GM12878 (cell line): ENCODE results near the gene BEST2. TPM values are rescaled to one million over a fixed set of nuclear protein-coding genes. Genes with fewer than 3 reads are reported as not detected.

ENCODE experiments used
- ATAC-seq: fragments of 200-7000 bp; cut with Tn5 transposase; 3 replicates; pipeline ENCODE4 v1.9.1; 2020; ENCODE audit warnings: mild to moderate bottlenecking, moderate library complexity
- BruUV-seq: library from RNA; stranded (reverse); fragments of 400-500 nt; replicated peaks from 2 replicates; lab custom pipeline; 2021; lab: Mats Ljungman, UMichigan
- CTCF ChIA-PET: fragments of 300-600 bp; sonication (Branson Sonifier 250); formaldehyde crosslinking; extraction: SDS; loops from one replicate; lab custom pipeline; 2021; ENCODE audit warnings: inconsistent platforms; lab: Yijun Ruan, JAX
- POLR2A ChIA-PET: fragments of 350-600 bp; formaldehyde crosslinking; extraction: SDS; loops from one replicate; lab custom pipeline; 2021; ENCODE audit warnings: inconsistent platforms; lab: Charles Lee
- RAD21 ChIA-PET: fragments of 300-600 bp; sonication (Branson Sonifier 250); formaldehyde crosslinking; loops from one replicate; lab custom pipeline; 2023; ENCODE audit warnings: antibody characterized with exemption; ENCODE audit not compliant: unreplicated experiment; lab: Charles Lee
- SMC1A ChIA-PET: fragments of 300-600 bp; sonication (Branson Sonifier 250); formaldehyde crosslinking; loops from one replicate; lab custom pipeline; 2023; ENCODE audit not compliant: unreplicated experiment, uncharacterized antibody; lab: Charles Lee
- DNase-seq: peaks from one replicate; pipeline ENCODE4 v3.0.0-alpha.2; 2011; ENCODE audit warnings: low read depth, low spot score
- FAIRE-seq: peaks from 3 replicates; lab custom pipeline; 2011; peaks lifted over from hg19 to GRCh38; lab: Jason Lieb, UNC
- H2AFZ ChIP-seq: 2 replicates; pipeline ENCODE4 v1.6.0; 2011; ENCODE audit warnings: low read depth, low read length, control low read depth; ENCODE audit not compliant: control insufficient read depth
- H3K27ac ChIP-seq: 2 replicates; pipeline ENCODE4 v1.5.1; 2011; ENCODE audit warnings: control low read depth; ENCODE audit not compliant: control insufficient read depth, insufficient read depth
- H3K27me3 ChIP-seq, 2 experiments: replicated peaks in 1 of 2; 2 replicates each; pipeline versions ENCODE4 v1.6.0 to v1.6.1; 2011; ENCODE audit warnings: low read length in 1 of 2; ENCODE audit not compliant: control insufficient read depth in 2 of 2, insufficient read depth in 2 of 2
- H3K36me3 ChIP-seq, 2 experiments: 2 replicates each; pipeline ENCODE4 v1.5.1; 2011; ENCODE audit warnings: low read length in 1 of 2; ENCODE audit not compliant: control insufficient read depth in 2 of 2, insufficient read depth in 2 of 2
- H3K4me1 ChIP-seq: 2 replicates; pipeline ENCODE4 v1.6.1; 2011; ENCODE audit warnings: mild to moderate bottlenecking, low read length, moderate library complexity, mixed read lengths; ENCODE audit not compliant: control insufficient read depth, insufficient read depth
- H3K4me2 ChIP-seq: 2 replicates; pipeline ENCODE4 v1.6.0; 2011; ENCODE audit warnings: control low read depth; ENCODE audit not compliant: control insufficient read depth, insufficient read depth
- H3K4me3 ChIP-seq: fragments of 200-600 bp; sonication (generic); 2 replicates; pipeline ENCODE4 v1.5.1; 2016
- H3K79me2 ChIP-seq: 2 replicates; pipeline ENCODE4 v1.6.0; 2011; ENCODE audit warnings: low read length; ENCODE audit not compliant: control insufficient read depth, insufficient read depth
- H3K9ac ChIP-seq: 2 replicates; pipeline ENCODE4 v1.8.0; 2011; ENCODE audit warnings: low read length, control low read depth, mixed read lengths; ENCODE audit not compliant: control insufficient read depth, insufficient read depth
- H3K9me3 ChIP-seq: replicated peaks from 3 replicates; pipeline ENCODE4 v1.5.1; 2011; ENCODE audit warnings: mild to moderate bottlenecking, low read length; ENCODE audit not compliant: control insufficient read depth, insufficient read depth
- H4K20me1 ChIP-seq: 2 replicates; pipeline ENCODE4 v1.6.0; 2011; ENCODE audit not compliant: control insufficient read depth, insufficient read depth
- ATF2 ChIP-seq: IDR thresholded peaks from 2 replicates; pipeline ENCODE4 v1.6.1; 2012; ENCODE audit warnings: low read length, inconsistent platforms
- ATF7 ChIP-seq: fragments of 450-650 bp; IDR thresholded peaks from 2 replicates; pipeline ENCODE4 v1.6.1; 2016; ENCODE audit warnings: low read depth, mild to moderate bottlenecking
- CREM ChIP-seq: IDR thresholded peaks from 2 replicates; pipeline ENCODE4 v1.6.1; 2014; ENCODE audit warnings: antibody characterized with exemption, low read depth
- ETV6 ChIP-seq, 2 experiments: fragments of 450-650 bp in 1 of 2; IDR thresholded peaks in 1 of 2; conservative IDR thresholded peaks in 1 of 2; 2 replicates each; pipeline ENCODE4 v1.6.1; 2014; ENCODE audit warnings: antibody characterized with exemption in 1 of 2, borderline replicate concordance in 1 of 2, low read depth in 1 of 2, mild to moderate bottlenecking in 1 of 2, moderate library complexity in 1 of 2
- HDAC2 ChIP-seq: fragments of 200-600 bp; sonication (generic); IDR thresholded peaks from 2 replicates; pipeline ENCODE4 v1.6.1; 2017
- IRF3 ChIP-seq: fragments of 450-650 bp; IDR thresholded peaks from 2 replicates; pipeline ENCODE4 v1.6.1; 2014; ENCODE audit warnings: mild to moderate bottlenecking
- KDM1A ChIP-seq: fragments of 200-600 bp; sonication (generic); IDR thresholded peaks from 2 replicates; pipeline ENCODE4 v1.6.1; 2016; ENCODE audit warnings: borderline replicate concordance
- KLF5 ChIP-seq: fragments of 450-650 bp; IDR thresholded peaks from 2 replicates; pipeline ENCODE4 v1.6.1; 2014; ENCODE audit warnings: mild to moderate bottlenecking; ENCODE audit not compliant: partially characterized antibody
- LARP7 ChIP-seq: fragments of 450-650 bp; IDR thresholded peaks from 2 replicates; pipeline ENCODE4 v1.6.1; 2017; ENCODE audit warnings: mild to moderate bottlenecking
- NBN ChIP-seq: fragments of 450-650 bp; IDR thresholded peaks from 2 replicates; pipeline ENCODE4 v1.6.1; 2016
- PAX8 ChIP-seq: fragments of 450-650 bp; IDR thresholded peaks from 2 replicates; pipeline ENCODE4 v1.6.1; 2017; ENCODE audit warnings: mild to moderate bottlenecking, moderate library complexity
- PKNOX1 ChIP-seq: fragments of 450-650 bp; IDR thresholded peaks from 2 replicates; pipeline ENCODE4 v1.6.1; 2016; ENCODE audit warnings: mild to moderate bottlenecking
- RELB ChIP-seq: fragments of 450-650 bp; IDR thresholded peaks from 2 replicates; pipeline ENCODE4 v1.6.1; 2017; ENCODE audit warnings: low read depth, mild to moderate bottlenecking, moderate library complexity
- SMARCA5 ChIP-seq: fragments of 450-650 bp; IDR thresholded peaks from 2 replicates; pipeline ENCODE4 v1.6.1; 2017; ENCODE audit warnings: mild to moderate bottlenecking
- SUZ12 ChIP-seq: fragments of 200-600 bp; sonication (generic); IDR thresholded peaks from one replicate; pipeline ENCODE4 v1.6.1; 2018; ENCODE audit warnings: antibody characterized with exemption, mild to moderate bottlenecking; ENCODE audit not compliant: unreplicated experiment
- USF1 ChIP-seq: IDR thresholded peaks from 2 replicates; pipeline ENCODE4 v1.6.1; 2011; ENCODE audit warnings: borderline replicate concordance, low read depth, mild to moderate bottlenecking, moderate library complexity, mixed read lengths, low read length; ENCODE audit not compliant: insufficient read depth; ENCODE audit errors: extremely low read length
- ZSCAN29 ChIP-seq: fragments of 450-650 bp; IDR thresholded peaks from 2 replicates; pipeline ENCODE4 v1.6.1; 2017; ENCODE audit warnings: mild to moderate bottlenecking, moderate library complexity
- WGBS: methylation state at CpG from one replicate; pipeline ENCODE4 v1.1.6; 2016; ENCODE audit warnings: low lambda C conversion rate; ENCODE audit not compliant: insufficient replicate concordance, insufficient coverage; ENCODE audit errors: missing lambda C conversion rate; 5-methylcytosine and 5-hydroxymethylcytosine counted together
- in situ Hi-C: fragments of 300-500 bp; cut with MboI; formaldehyde crosslinking; loops from 9 replicates; pipeline ENCODE4 v1.14.3; 2018; ENCODE audit warnings: mixed read lengths
- intact Hi-C: fragments of 100-400 bp; cut with micrococcal nuclease; formaldehyde crosslinking; loops from one replicate; pipeline ENCODE4 v1.14.2; 2022; ENCODE audit not compliant: unreplicated experiment
- polyA plus RNA-seq, 11 experiments: library from polyadenylated mRNA; depleted of rRNA in 4 of 11; unstranded in 6 of 11; stranded (reverse) in 5 of 11; fragments of >200 nt; fragmentation: Nextera tagmentation in 4 of 11; fragmentation: Illumina TruSeq in 1 of 11; extraction: Ambion mirVana in 4 of 11; extraction: Trizol in 1 of 11; gene quantifications; 1 replicate in 1 of 11; 2 replicates in 10 of 11; pipeline versions ENCODE4 v1.2.1 to v1.2.3, GENCODE V29; 2011 to 2016; ENCODE audit warnings: inconsistent platforms in 2 of 11, missing spikeins in 2 of 11, low read depth in 1 of 11
- total RNA-seq, 4 experiments: library from RNA; depleted of rRNA in 3 of 4; stranded (reverse); fragments of >200 nt in 3 of 4; fragmentation: Illumina TruSeq in 1 of 4; extraction: Trizol in 1 of 4; gene quantifications; 2 replicates each; pipeline versions ENCODE4 v1.2.1 to v1.2.3, GENCODE V29; 2013 to 2021

Gene BEST2
- total and polyA plus RNA-seq, 10 of the 15 experiments (the other 5 are each of a cell fraction or from before 2014, with no cell fraction given): not detected

GRCh38 chr19:12731337-12731736 is 20.3 kb upstream of the BEST2 start:
- Histone ChIP-seq H2AFZ (no peak overlapping the region), H3K9ac (no peak overlapping the region), H3K27me3 (no peaks in the 10 kb centered on the region), H3K9me3 (no peaks in the 10 kb centered on the region; the same call in 2 of the 3 replicates), H3K79me2 (peaks cover 38% of the 10 kb centered on the region), H3K27ac (no peak overlapping the region), H3K4me1 (peaks cover 25% of the 10 kb centered on the region), H4K20me1 (peaks cover 11% of the 10 kb centered on the region)
- in situ Hi-C loops (no loop called here), intact Hi-C loops (no loop called here)
- ChIA-PET POLR2A (no interaction called here), SMC1A (interaction anchor here (0.7 kb wide), 1 partner anchor 52 kb away, joined by 3 read pairs; no protein-coding TSS in a partner anchor), RAD21 (no interaction called here), CTCF (interaction anchor here (1.3 to 4.0 kb wide), 4 partner anchors 9 to 29 kb away, joined by 3 to 30 read pairs (median 10); partner anchors contain the start of gene TNPO2)
- DNase-seq: no peak
- BruUV-seq: no TSS peak
- TF ChIP-seq LARP7: no peak
- TF ChIP-seq RELB: no peak
- no peak for TF ChIP-seq NBN
- TF ChIP-seq USF1: no peak
- TF ChIP-seq ZSCAN29: no peak
- no peak for TF ChIP-seq PKNOX1
- no peak for TF ChIP-seq HDAC2
- TF ChIP-seq SMARCA5: no peak
- TF ChIP-seq SUZ12: no peak
- TF ChIP-seq KDM1A: no peak
- TF ChIP-seq ATF2: no peak
- TF ChIP-seq ATF7: no peak
- TF ChIP-seq IRF3: no peak
- TF ChIP-seq CREM: no peak
- TF ChIP-seq PAX8: no peak
- no peak for TF ChIP-seq KLF5
- TF ChIP-seq ETV6 (conservative IDR thresholded peaks at IDR 0.05 in 1 of 2, IDR thresholded peaks at IDR 0.05 in 1 of 2; ENCODE audit: borderline replicate concordance in 1 of 2, low read depth in 1 of 2): no peak
- TF ChIP-seq, all 136 proteins: peak for 0
- no peak overlapping the region for H3K4me3 ChIP-seq
- FAIRE-seq: no peak
- ATAC-seq: no peak
- 92% methylated on average over 24 of the region's 24 CpGs for WGBS
- H3K4me2 ChIP-seq: peak overlapping the region; percentile 60
- H3K36me3 ChIP-seq: peaks cover 25 to 26% of the 10 kb centered on the region in 2 experiments; a peak in 3 of 4 replicates
